ENCODE data around the gene BUD31. TPM values are rescaled to one million over a fixed set of nuclear protein-coding genes. Genes with fewer than 3 reads are reported as not detected.

Gene BUD31
- total RNA-seq, 1 donor from 2014 or later = 121 TPM

DNA sequence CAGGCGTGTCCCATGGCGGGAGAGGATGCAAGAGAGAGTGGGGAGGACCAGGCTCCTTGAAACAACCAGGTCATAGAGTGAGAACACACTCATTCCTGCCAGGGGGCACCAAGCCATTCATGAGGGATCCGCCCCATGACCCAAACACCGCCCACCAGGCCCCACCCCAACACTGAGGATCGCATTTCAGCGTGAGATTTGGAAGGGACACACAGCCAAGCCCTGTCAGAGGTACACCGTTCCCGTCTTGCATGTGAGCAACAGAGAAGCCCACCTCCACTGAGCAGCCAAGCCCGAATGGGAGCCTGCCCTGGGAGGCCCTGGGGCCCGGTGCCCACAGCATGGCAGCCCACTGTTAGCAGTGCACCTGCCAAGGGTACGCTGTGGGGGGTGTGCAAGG is 42.1 kb upstream of the BUD31 start:
- DNase-seq (ENCODE audit: low read depth) (no peak), FAIRE-seq (no peak)
- Histone ChIP-seq H3K4me3 (ENCODE audit: low read depth, low read length) (no peak overlapping the region), H3K27me3 (ENCODE audit: control insufficient read depth, insufficient read depth, low read length) (no peaks in the 10 kb centered on the region), H3K36me3 (ENCODE audit: control insufficient read depth, insufficient read depth, low read length) (peaks cover 25% of the 10 kb centered on the region)
- no peak for TF ChIP-seq CTCF (IDR thresholded peaks at IDR 0.05; ENCODE audit: insufficient read depth, low read length, severe bottlenecking)

DNA sequence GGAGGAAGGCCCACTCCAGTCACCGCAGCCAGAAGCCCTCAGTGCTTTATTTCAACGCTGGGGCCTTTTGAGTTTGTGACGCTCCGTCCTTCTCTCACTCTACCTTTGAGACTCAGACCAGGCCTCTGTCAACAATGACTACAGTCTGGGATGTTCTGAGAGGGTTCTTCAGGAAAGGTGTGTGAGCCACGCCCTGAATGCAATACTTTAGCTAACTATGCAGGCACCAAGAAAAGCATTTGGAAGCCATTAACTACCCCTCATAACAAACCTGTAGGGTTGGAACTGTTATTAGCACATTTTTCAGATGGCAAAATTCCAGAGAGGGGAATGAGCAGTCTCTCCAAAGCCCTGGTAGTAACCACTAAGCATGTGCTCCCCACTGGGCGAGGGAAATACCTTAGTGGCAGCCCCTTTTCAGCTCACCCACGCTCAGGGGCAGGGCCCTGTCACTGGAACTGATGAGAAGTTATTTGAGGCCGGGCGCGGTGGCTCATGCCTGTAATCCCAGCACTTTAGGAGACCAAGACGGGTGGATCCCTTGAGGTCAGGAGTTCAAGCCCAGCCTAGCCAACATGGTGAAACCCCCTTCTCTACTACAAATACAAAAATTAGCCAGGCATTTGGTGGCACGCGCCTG is 39.9 kb upstream of the BUD31 start:
- no peak for TF ChIP-seq CTCF (IDR thresholded peaks at IDR 0.05; ENCODE audit: insufficient read depth, low read length, severe bottlenecking)
- Histone ChIP-seq H3K27me3 (ENCODE audit: control insufficient read depth, insufficient read depth, low read length) (no peaks in the 10 kb centered on the region), H3K4me3 (ENCODE audit: low read depth, low read length) (no peak overlapping the region), H3K36me3 (ENCODE audit: control insufficient read depth, insufficient read depth, low read length) (peaks cover 20% of the 10 kb centered on the region)
- FAIRE-seq (no peak), DNase-seq (ENCODE audit: low read depth) (peak; percentile 62)

DNA sequence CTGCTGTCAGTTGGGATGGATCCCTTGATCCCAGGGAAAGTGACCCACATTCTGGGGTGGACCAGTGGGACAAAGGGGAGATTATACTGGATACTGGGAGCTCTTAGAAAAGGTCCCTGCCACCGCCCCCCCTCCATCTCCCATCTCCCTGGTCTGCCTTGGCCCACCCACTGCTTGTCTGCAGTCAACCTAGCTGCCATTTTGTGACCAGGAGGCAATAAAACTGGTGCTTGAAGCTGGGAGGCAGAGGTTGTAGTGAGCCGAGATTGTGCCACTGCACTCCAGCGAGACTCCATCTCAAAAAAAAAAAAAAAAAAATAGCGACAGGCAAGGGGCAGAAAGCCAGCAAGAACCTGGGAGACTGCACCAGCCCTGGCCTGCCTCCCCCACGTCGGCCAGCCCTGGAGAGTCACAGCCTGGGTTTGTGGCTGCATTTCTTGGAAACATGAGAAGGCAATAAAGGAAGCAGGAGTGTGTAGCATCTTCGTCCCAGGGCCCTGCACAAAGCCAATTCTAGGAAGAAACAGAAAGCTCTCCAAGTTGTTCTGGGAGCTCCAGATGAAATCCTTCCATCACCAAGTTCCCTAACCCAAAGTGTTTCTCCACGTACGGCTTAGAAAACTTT is 38.9 kb upstream of the BUD31 start:
- FAIRE-seq (no peak), DNase-seq (ENCODE audit: low read depth) (no peak)
- Histone ChIP-seq H3K4me3 (ENCODE audit: low read depth, low read length) (no peak overlapping the region), H3K27me3 (ENCODE audit: control insufficient read depth, insufficient read depth, low read length) (no peaks in the 10 kb centered on the region), H3K36me3 (ENCODE audit: control insufficient read depth, insufficient read depth, low read length) (peaks cover 16% of the 10 kb centered on the region)
- no peak for TF ChIP-seq CTCF (IDR thresholded peaks at IDR 0.05; ENCODE audit: insufficient read depth, low read length, severe bottlenecking)

DNA sequence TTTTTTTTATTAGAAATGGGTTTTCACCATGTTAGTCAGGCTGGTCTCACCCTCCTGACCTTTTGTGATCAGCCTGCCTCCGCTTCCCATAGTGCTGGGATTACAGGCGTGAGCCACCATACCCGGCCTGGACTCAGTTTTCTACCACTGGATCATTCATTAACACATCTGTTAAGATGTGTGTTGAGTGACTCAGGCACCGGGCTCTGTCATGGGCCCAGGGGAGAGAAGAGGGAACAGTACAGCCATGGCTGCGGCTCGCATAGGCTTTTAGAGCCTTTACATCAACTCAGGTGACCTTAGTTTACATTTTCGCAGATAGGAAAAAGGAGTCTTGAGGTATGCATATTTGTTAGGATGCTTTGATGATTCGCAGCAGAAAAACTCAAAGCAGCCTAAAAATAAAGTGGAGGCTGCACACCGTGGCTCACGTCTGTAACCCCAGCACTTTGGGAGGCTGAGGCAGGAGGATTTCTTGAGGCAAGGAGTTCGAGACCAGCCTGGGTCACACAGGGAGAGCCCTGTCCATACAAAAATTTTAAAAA is 37.3 kb upstream of the BUD31 start:
- TF ChIP-seq CTCF (IDR thresholded peaks at IDR 0.05; ENCODE audit: insufficient read depth, low read length, severe bottlenecking) = no peak
- Histone ChIP-seq H3K4me3 (ENCODE audit: low read depth, low read length) (no peak overlapping the region), H3K36me3 (ENCODE audit: control insufficient read depth, insufficient read depth, low read length) (peaks cover 8% of the 10 kb centered on the region), H3K27me3 (ENCODE audit: control insufficient read depth, insufficient read depth, low read length) (no peaks in the 10 kb centered on the region)
- no peak for DNase-seq (ENCODE audit: low read depth)
- no peak for FAIRE-seq

DNA sequence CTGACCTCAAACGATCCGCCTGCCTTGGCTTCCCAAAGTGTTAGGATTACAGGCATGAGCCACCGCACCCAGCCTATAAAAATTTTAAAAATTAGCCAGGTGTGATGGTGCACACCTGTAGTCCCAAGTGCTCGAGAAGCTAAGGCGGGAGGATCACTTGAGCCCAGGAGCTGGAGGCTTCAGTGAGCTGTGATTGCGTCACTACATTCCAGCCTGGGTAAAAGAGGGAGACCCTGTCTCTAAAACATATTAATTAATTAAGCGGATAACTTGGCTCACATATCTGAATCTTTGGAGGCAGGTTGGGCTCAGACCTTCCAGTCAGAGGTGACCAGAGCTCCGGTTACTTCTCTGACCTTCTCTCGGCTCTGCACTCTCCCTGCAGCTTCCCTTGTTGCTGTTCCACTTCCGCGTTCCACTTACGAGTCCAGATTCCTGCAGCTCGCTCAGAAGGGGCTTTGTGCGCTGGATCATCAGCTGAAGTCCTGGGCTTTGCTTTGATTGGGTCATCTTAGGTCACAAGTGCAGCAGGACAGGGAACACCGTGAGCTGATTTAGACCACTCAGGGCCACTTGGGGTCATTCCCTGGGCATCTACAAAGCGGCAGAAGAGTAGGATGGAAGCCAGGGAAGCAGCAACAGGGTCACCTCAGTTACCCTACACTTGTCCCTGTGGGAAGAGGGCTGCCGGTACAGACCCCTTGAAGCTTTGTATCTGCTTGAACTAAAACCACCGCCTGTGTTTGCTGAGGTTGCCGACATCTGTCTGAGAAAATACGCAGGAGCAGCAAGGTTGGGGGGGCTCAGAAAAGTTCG is 36.3 kb upstream of the BUD31 start:
- Histone ChIP-seq H3K36me3 (ENCODE audit: control insufficient read depth, insufficient read depth, low read length) (no peaks in the 10 kb centered on the region), H3K4me3 (ENCODE audit: low read depth, low read length) (no peak overlapping the region), H3K27me3 (ENCODE audit: control insufficient read depth, insufficient read depth, low read length) (no peaks in the 10 kb centered on the region)
- DNase-seq (ENCODE audit: low read depth) (peak; percentile 42), FAIRE-seq (no peak)
- TF ChIP-seq CTCF (IDR thresholded peaks at IDR 0.05; ENCODE audit: insufficient read depth, low read length, severe bottlenecking) = no peak
